Calu3 (cell line): ENCODE measurements around the gene HERC5. TPM values are rescaled to one million over a fixed set of nuclear protein-coding genes. Genes with fewer than 3 reads are reported as not detected.

Source experiments
- BruUV-seq: library from RNA; stranded (reverse); fragments of 400-500 nt; replicated peaks from 2 replicates; lab custom pipeline; 2021; lab: Mats Ljungman, UMichigan
- CTCF ChIA-PET: fragments of 300-600 bp; sonication (Branson Sonifier 250); formaldehyde crosslinking; loops from one replicate; lab custom pipeline; 2022; ENCODE audit warnings: antibody characterized with exemption; lab: Charles Lee
- DNase-seq: peaks from one replicate; pipeline ENCODE4 v3.0.0; 2022
- H3K27ac Mint-ChIP-seq: one replicate; pipeline ENCODE4 v1.8.0; 2022; ENCODE audit warnings: mixed read lengths; ENCODE audit not compliant: unreplicated experiment
- H3K27me3 Mint-ChIP-seq: one replicate; pipeline ENCODE4 v1.8.0; 2022; ENCODE audit warnings: mixed read lengths; ENCODE audit not compliant: unreplicated experiment
- H3K36me3 Mint-ChIP-seq: one replicate; pipeline ENCODE4 v1.8.0; 2022; ENCODE audit warnings: mild to moderate bottlenecking, moderate library complexity, mixed read lengths; ENCODE audit not compliant: insufficient read depth, unreplicated experiment
- H3K4me1 Mint-ChIP-seq: one replicate; pipeline ENCODE4 v1.8.0; 2022; ENCODE audit warnings: mild to moderate bottlenecking, low read depth, mixed read lengths; ENCODE audit not compliant: unreplicated experiment
- H3K4me3 Mint-ChIP-seq: one replicate; pipeline ENCODE4 v1.8.0; 2022; ENCODE audit warnings: mild to moderate bottlenecking, low read depth, moderate library complexity, mixed read lengths; ENCODE audit not compliant: unreplicated experiment
- H3K9me3 Mint-ChIP-seq: one replicate; pipeline ENCODE4 v1.8.0; 2022; ENCODE audit warnings: low read depth, mixed read lengths; ENCODE audit not compliant: unreplicated experiment
- intact Hi-C: fragments of 100-400 bp; cut with micrococcal nuclease; formaldehyde crosslinking; loops from one replicate; pipeline ENCODE4 v1.10.0; 2022; ENCODE audit not compliant: unreplicated experiment
- total RNA-seq: library from RNA; stranded (reverse); gene quantifications from 2 replicates; pipeline ENCODE4 v1.2.3, GENCODE V29; 2022
- TF ChIP-seq, protein P1 (sequence below): fragments of 200-600 bp; IDR thresholded peaks from one replicate; pipeline ENCODE4 v1.8.0; 2022; ENCODE audit warnings: antibody characterized with exemption; ENCODE audit not compliant: unreplicated experiment

HERC5 gene
- total RNA-seq, 1 experiment from 2014 or later = 20.1 TPM

DNA sequence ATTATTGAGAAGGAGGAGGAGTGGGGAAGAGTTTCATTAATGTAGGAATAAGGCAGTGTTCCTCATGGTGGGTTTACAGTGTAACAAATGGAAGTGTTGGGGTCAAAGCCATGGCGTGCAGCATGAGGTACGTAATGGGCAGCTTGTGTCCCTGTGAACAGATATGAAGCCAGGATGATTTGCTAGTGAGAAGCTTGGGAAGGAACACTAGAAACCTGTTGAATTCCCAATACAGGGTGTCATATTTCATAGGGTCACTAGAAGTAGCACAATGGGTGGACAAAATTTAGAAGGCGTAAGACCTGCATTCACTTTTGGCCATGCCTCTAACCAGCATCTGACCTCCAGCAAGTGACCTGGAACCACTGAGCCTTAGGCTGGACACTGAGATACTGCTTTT lies 59.8 kb downstream of the HERC5 start:
- CTCF ChIA-PET = interaction anchor here (1.3 kb wide), 1 partner anchor 298 kb away, joined by 4 read pairs; no protein-coding TSS in a partner anchor

DNA sequence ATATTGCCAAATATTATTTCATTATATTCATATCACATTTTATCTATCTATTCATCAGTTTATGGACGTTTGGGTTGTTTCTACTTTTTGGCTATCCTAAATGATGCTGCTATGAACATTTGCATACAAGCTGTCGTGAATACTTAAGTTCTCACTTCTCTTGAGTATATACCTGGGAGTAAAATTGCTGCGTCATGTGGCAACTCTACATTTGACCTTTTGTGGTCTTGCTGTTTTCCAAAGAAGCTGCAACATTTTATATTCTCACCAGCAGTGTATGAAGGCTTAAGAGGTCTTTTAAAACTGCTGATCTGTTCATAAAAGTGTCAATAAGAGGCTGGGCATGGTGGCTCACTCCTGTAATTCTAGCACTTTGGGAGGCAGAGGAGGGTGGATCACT lies 60.9 kb downstream of the HERC5 start:
- Mint-ChIP-seq H3K4me3 (no peak overlapping the region), H3K36me3 (peaks cover 7% of the 10 kb centered on the region), H3K4me1 (peaks cover 9% of the 10 kb centered on the region), H3K27ac (no peak overlapping the region), H3K27me3 (no peaks in the 10 kb centered on the region), H3K9me3 (no peaks in the 10 kb centered on the region)
- BruUV-seq = no TSS peak
- CTCF ChIA-PET = interaction anchor here (0.6 kb wide), 1 partner anchor 14 kb away, joined by 3 read pairs; no protein-coding TSS in a partner anchor
- TF ChIP-seq, protein P1, sequence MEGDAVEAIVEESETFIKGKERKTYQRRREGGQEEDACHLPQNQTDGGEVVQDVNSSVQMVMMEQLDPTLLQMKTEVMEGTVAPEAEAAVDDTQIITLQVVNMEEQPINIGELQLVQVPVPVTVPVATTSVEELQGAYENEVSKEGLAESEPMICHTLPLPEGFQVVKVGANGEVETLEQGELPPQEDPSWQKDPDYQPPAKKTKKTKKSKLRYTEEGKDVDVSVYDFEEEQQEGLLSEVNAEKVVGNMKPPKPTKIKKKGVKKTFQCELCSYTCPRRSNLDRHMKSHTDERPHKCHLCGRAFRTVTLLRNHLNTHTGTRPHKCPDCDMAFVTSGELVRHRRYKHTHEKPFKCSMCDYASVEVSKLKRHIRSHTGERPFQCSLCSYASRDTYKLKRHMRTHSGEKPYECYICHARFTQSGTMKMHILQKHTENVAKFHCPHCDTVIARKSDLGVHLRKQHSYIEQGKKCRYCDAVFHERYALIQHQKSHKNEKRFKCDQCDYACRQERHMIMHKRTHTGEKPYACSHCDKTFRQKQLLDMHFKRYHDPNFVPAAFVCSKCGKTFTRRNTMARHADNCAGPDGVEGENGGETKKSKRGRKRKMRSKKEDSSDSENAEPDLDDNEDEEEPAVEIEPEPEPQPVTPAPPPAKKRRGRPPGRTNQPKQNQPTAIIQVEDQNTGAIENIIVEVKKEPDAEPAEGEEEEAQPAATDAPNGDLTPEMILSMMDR = no peak
- no peak for DNase-seq
- intact Hi-C loops = no loop called here

More for the DNA sequence above, 59.8 kb downstream of the HERC5 start:
- TF ChIP-seq, protein P1 = no peak
- H3K9me3 Mint-ChIP-seq = no peaks in the 10 kb centered on the region
- no peak for DNase-seq
- intact Hi-C loops = no loop called here
- H3K27ac Mint-ChIP-seq = no peak overlapping the region
- no TSS peak for BruUV-seq
- H3K36me3 Mint-ChIP-seq = no peaks in the 10 kb centered on the region
- H3K4me3 Mint-ChIP-seq = no peak overlapping the region
- peaks cover 1% of the 10 kb centered on the region for H3K4me1 Mint-ChIP-seq
- H3K27me3 Mint-ChIP-seq = no peaks in the 10 kb centered on the region

DNA sequence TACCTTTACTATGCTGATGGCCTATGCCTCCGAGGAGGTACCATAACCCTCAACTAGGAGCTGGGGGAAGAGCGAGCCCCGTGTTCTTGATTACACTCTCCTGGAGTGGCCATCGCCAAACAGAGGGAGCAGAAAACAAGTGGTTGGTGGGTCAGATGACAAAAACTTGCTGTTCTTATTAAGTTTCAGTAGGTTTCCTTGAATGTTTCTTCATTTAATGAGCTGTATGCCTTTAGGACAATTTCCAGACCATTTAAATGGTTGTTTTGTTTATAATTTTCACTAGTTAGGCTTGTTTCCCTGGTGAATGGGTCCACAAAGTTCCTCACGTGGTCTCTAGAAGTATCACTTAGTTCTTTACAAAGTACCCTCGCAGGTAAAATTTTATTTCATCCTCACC lies 62.0 kb downstream of the HERC5 start:
- intact Hi-C loops = no loop called here
- Mint-ChIP-seq H3K36me3 (peaks cover 17% of the 10 kb centered on the region), H3K4me1 (peaks cover 9% of the 10 kb centered on the region), H3K27ac (no peak overlapping the region), H3K9me3 (no peaks in the 10 kb centered on the region), H3K4me3 (no peak overlapping the region), H3K27me3 (no peaks in the 10 kb centered on the region)
- no TSS peak for BruUV-seq
- TF ChIP-seq, protein P1 = no peak
- CTCF ChIA-PET = no interaction called here
- no peak for DNase-seq

DNA sequence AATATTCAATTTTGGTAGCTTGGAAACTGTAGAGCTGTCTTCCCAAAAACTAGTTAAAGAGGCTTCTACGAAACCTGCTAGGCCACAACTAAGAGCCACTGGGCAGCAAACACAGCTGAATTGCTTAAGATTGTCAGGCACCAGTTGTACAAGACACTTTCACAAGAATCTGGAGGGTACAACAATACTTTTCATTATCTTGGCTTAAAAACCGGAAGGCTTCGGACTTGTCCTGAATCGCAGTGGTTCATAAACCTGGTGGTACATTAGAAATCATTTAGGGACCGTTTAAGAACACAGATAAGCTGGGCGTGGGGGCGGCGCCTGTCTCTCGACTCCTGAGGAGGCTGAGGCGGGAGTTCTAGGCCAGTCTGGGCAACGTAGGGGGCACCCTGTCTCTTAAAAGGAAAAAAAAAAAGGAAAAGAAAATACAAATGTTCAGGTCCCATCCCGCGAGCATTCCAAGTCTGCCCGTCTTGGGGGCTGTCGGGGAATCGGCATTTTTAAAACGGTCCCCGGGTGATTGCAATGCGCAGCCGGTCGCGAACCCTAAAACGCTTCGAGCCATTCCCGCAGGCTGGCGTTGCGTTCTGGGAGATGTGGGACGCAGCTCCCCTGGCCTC lies 65.9 kb downstream of the HERC5 start:
- Mint-ChIP-seq H3K9me3 (no peaks in the 10 kb centered on the region), H3K27ac (peak overlapping the region; percentile 72), H3K4me1 (peaks cover 9% of the 10 kb centered on the region), H3K36me3 (peaks cover 25% of the 10 kb centered on the region), H3K4me3 (peak overlapping the region; percentile 79), H3K27me3 (no peaks in the 10 kb centered on the region)
- TF ChIP-seq, protein P1 = no peak
- TSS peak; percentile 58 for BruUV-seq
- CTCF ChIA-PET = interaction anchor here (0.6 to 0.8 kb wide), 2 partner anchors 10 to 136 kb away, joined by 3 to 4 read pairs; no protein-coding TSS in a partner anchor
- peak; percentile 8 for DNase-seq
- intact Hi-C loops = no loop called here
